Kidney (tissue), 14 donors: ENCODE results near the gene INPP4A. TPM values are rescaled to one million over a fixed set of nuclear protein-coding genes. Genes with fewer than 3 reads are reported as not detected.

ENCODE experiments used
- DNase-seq, 5 donors: peaks; one replicate each; pipeline ENCODE4 v3.0.0-alpha.2; 2013 to 2020
- FAIRE-seq: peaks from 2 replicates; lab custom pipeline; 2012; peaks lifted over from hg19 to GRCh38; lab: Jason Lieb, UNC
- H3K27ac ChIP-seq, 2 donors: one replicate each; pipeline ENCODE4 v1.7.0; 2013; ENCODE audit warnings: low read depth in 2 of 2, low read length in 2 of 2, inconsistent platforms in 1 of 2
- H3K27me3 ChIP-seq: one replicate; pipeline ENCODE4 v1.7.1; 2013; ENCODE audit warnings: low read length, inconsistent platforms; ENCODE audit not compliant: control insufficient read depth, insufficient read depth
- H3K36me3 ChIP-seq, 3 donors: one replicate each; pipeline versions ENCODE4 v1.7.0 to v1.7.1; 2013; ENCODE audit warnings: low read length in 3 of 3, control low read depth in 1 of 3, inconsistent platforms in 1 of 3; ENCODE audit not compliant: insufficient read depth in 3 of 3, control insufficient read depth in 2 of 3
- H3K4me1 ChIP-seq, 3 donors: one replicate each; pipeline versions ENCODE4 v1.7.0 to v1.7.1; 2013; ENCODE audit warnings: low read length in 3 of 3, inconsistent platforms in 1 of 3, low read depth in 1 of 3; ENCODE audit not compliant: control insufficient read depth in 2 of 3, insufficient read depth in 2 of 3
- H3K4me3 ChIP-seq, 3 donors: one replicate each; pipeline versions ENCODE4 v1.7.0 to v1.8.1; 2013; ENCODE audit warnings: low read length in 3 of 3, control low read depth in 1 of 3, inconsistent platforms in 1 of 3
- H3K9ac ChIP-seq, 3 donors: one replicate each; pipeline versions ENCODE4 v1.7.0 to v1.7.1; 2013; ENCODE audit warnings: low read length in 3 of 3, control low read depth in 1 of 3, inconsistent platforms in 1 of 3
- H3K9me3 ChIP-seq, 3 donors: one replicate each; pipeline versions ENCODE4 v1.7.0 to v1.7.1; 2013; ENCODE audit warnings: low read length in 3 of 3, control low read depth in 1 of 3, inconsistent platforms in 1 of 3; ENCODE audit not compliant: control insufficient read depth in 2 of 3, insufficient read depth in 1 of 3
- CTCF ChIP-seq: IDR thresholded peaks from 3 replicates; pipeline ENCODE4 v1.5.1; 2012; ENCODE audit warnings: mild to moderate bottlenecking, moderate library complexity, borderline replicate concordance; ENCODE audit not compliant: insufficient read depth; ENCODE audit errors: extremely low read depth
- intact Hi-C: fragments of 100-400 bp; cut with DNase I; formaldehyde crosslinking; loops from one replicate; pipeline ENCODE4 v1.11.1; 2022
- polyA plus RNA-seq: library from polyadenylated mRNA; stranded (reverse); fragments of 350-450 nt; fragmentation: Illumina TruSeq; extraction: RNeasy Lipid Tissue Mini Kit (QIAGEN cat#74804); gene quantifications from one replicate; pipeline ENCODE4 v1.2.3, GENCODE V29; 2014; ENCODE audit warnings: low read depth, low replicate concordance; ENCODE audit not compliant: insufficient read depth
- total RNA-seq: library from RNA; stranded (reverse); fragmentation: NEBNext Ultra II Directional; extraction: Animal tissue kit (Norgen Biotek cat#: 25700); gene quantifications from one replicate; pipeline ENCODE4 v1.2.1, GENCODE V29; 2021
- donor health status: control.
- donor health status: control.
- donor health status: control.
- donor health status: control.
- donor health status: control.
- donor health status: DM: yes; HTN: yes; CAD: no.
- donor health status: Normal renal cell carcinoma (clear cell type).

Gene INPP4A
- total and polyA plus RNA-seq, 2 donors from 2014 or later: 4.1 to 27.9 TPM

- Histone ChIP-seq H3K36me3 (no peaks in the 10 kb centered on the region), H3K4me3 (no peak overlapping the region), H3K9ac (no peak overlapping the region), H3K27me3 (no peaks in the 10 kb centered on the region), H3K9me3 (no peaks in the 10 kb centered on the region), H3K4me1 (no peaks in the 10 kb centered on the region), H3K27ac (no peak overlapping the region)
- FAIRE-seq (no peak), DNase-seq (peak in 1 of 5 donors; percentile 52)
- intact Hi-C loops: no loop called here
- no peak for TF ChIP-seq CTCF
These were observed 45.6 kb downstream of the INPP4A start for GRCh38 chr2:98489971-98490962.

GRCh38 chr2:98492441-98492840 lies 47.8 kb downstream of the INPP4A start:
- no peaks in the 10 kb centered on the region for H3K27me3 ChIP-seq
- H3K9ac ChIP-seq: no peak overlapping the region
- H3K36me3 ChIP-seq: no peaks in the 10 kb centered on the region
- TF ChIP-seq CTCF: no peak
- H3K4me3 ChIP-seq: no peak overlapping the region
- FAIRE-seq (no peak), DNase-seq (no peak)
- H3K9me3 ChIP-seq: no peaks in the 10 kb centered on the region
- H3K27ac ChIP-seq: no peak overlapping the region
- intact Hi-C loops: no loop called here
- no peaks in the 10 kb centered on the region for H3K4me1 ChIP-seq

- Histone ChIP-seq H3K4me3 (no peak overlapping the region), H3K27me3 (no peaks in the 10 kb centered on the region), H3K9me3 (no peaks in the 10 kb centered on the region), H3K36me3 (peaks cover 0 to 2% (median 0%) of the 10 kb centered on the region in 3 donors), H3K4me1 (no peaks in the 10 kb centered on the region), H3K27ac (no peak overlapping the region), H3K9ac (no peak overlapping the region)
- TF ChIP-seq CTCF: no peak
- DNase-seq (no peak), FAIRE-seq (no peak)
- intact Hi-C loops: no loop called here
These were observed 50.0 kb downstream of the INPP4A start for GRCh38 chr2:98494699-98495098.
